ENCODE data around the gene DCC.

DNA sequence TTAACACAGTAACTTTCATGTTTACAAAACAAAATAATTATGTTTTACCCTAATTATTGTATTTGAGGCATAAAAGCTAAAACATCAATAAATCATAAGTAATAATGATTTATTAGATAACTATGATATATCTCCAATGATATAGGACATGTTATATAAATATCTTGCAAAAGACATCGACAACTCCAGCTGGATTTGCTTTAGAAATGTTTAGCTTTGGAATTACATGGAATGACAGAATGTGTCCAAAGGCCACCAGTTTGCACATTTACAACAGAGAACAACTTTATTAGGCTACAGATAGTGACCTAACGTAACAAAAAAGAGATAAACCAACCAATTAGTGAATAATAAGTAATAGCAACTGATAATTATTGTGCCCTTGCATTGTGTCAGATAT lies 475.7 kb downstream of the DCC start:
- TF ChIP-seq POLR2A (IDR thresholded peaks at IDR 0.05) (no peak), POLR2AphosphoS5 (IDR thresholded peaks at IDR 0.05) (no peak)

All from transverse colon (tissue), 3 donors.